ENCODE results near the gene NFATC3.

NFATC3 gene

DNA sequence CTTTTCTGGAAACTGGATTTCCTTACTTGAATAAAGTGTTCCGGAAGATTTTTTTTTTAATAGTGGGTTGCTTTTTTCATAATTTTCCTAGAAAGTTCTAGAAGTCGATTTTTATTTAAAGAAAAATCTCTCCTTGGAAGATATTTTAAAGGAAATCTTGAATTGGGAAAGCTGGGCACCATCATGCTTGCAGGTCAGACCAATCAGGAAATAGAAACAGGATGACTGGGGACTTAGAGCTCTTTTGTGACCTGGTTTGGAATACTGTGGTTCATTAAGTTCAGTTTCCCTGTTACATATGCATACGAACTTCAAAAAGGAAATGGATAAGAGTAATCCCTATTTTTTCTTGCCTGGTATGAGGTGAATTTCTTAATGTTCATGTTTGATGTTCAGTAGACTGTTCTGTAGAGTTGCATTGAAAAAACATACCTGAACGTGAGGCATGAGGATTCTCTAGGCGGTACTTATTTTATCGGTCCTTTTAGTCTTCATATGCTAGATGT is 1.2 kb downstream of the NFATC3 start:
- Histone ChIP-seq H3K9me3 (ENCODE audit: severe bottlenecking) (no peaks in the 10 kb centered on the region), H3K27ac (ENCODE audit: poor library complexity, severe bottlenecking) (peak overlapping the region; percentile 71), H3K4me3 (ENCODE audit: severe bottlenecking) (peak overlapping the region; percentile 55), H3K4me1 (ENCODE audit: insufficient read depth, poor library complexity, severe bottlenecking) (peaks cover 35% of the 10 kb centered on the region), H3K27me3 (ENCODE audit: insufficient read depth, poor library complexity, severe bottlenecking) (no peaks in the 10 kb centered on the region), H3K36me3 (ENCODE audit: low read depth) (no peaks in the 10 kb centered on the region)
- DNase-seq (ENCODE audit: low spot score) (no peak), ATAC-seq (ENCODE audit: low read depth) (peak; percentile 8; the same call in 1 of the 3 replicates)
- TF ChIP-seq CTCF (IDR thresholded peaks at IDR 0.05; ENCODE audit: poor library complexity, severe bottlenecking), result no peak

- peak; percentile 15; the same call in 1 of the 3 replicates for ATAC-seq (ENCODE audit: low read depth)
- Histone ChIP-seq H3K4me3 (ENCODE audit: severe bottlenecking) (peak overlapping the region; percentile 55), H3K9me3 (ENCODE audit: severe bottlenecking) (no peaks in the 10 kb centered on the region), H3K4me1 (ENCODE audit: insufficient read depth, poor library complexity, severe bottlenecking) (peaks cover 38% of the 10 kb centered on the region), H3K27ac (ENCODE audit: poor library complexity, severe bottlenecking) (peak overlapping the region; percentile 71), H3K36me3 (ENCODE audit: low read depth) (no peaks in the 10 kb centered on the region), H3K27me3 (ENCODE audit: insufficient read depth, poor library complexity, severe bottlenecking) (no peaks in the 10 kb centered on the region)
- no peak for TF ChIP-seq CTCF (IDR thresholded peaks at IDR 0.05; ENCODE audit: poor library complexity, severe bottlenecking)
- DNase-seq (ENCODE audit: low spot score), result no peak
Observed at GRCh38 chr16:68086860-68087268, 1.7 kb downstream of the NFATC3 start.

- H3K27me3 ChIP-seq (ENCODE audit: insufficient read depth, poor library complexity, severe bottlenecking), result no peaks in the 10 kb centered on the region
- no peak for TF ChIP-seq CTCF (IDR thresholded peaks at IDR 0.05; ENCODE audit: poor library complexity, severe bottlenecking)
- no peaks in the 10 kb centered on the region for H3K9me3 ChIP-seq (ENCODE audit: severe bottlenecking)
- no peak overlapping the region for H3K4me3 ChIP-seq (ENCODE audit: severe bottlenecking)
- H3K27ac ChIP-seq (ENCODE audit: poor library complexity, severe bottlenecking), result peak overlapping the region; percentile 71
- H3K36me3 ChIP-seq (ENCODE audit: low read depth), result no peaks in the 10 kb centered on the region
- ATAC-seq (ENCODE audit: low read depth) (no peak), DNase-seq (ENCODE audit: low spot score) (no peak)
- H3K4me1 ChIP-seq (ENCODE audit: insufficient read depth, poor library complexity, severe bottlenecking), result peaks cover 47% of the 10 kb centered on the region
Observed at GRCh38 chr16:68087688-68088087, 2.5 kb downstream of the NFATC3 start.

DNA sequence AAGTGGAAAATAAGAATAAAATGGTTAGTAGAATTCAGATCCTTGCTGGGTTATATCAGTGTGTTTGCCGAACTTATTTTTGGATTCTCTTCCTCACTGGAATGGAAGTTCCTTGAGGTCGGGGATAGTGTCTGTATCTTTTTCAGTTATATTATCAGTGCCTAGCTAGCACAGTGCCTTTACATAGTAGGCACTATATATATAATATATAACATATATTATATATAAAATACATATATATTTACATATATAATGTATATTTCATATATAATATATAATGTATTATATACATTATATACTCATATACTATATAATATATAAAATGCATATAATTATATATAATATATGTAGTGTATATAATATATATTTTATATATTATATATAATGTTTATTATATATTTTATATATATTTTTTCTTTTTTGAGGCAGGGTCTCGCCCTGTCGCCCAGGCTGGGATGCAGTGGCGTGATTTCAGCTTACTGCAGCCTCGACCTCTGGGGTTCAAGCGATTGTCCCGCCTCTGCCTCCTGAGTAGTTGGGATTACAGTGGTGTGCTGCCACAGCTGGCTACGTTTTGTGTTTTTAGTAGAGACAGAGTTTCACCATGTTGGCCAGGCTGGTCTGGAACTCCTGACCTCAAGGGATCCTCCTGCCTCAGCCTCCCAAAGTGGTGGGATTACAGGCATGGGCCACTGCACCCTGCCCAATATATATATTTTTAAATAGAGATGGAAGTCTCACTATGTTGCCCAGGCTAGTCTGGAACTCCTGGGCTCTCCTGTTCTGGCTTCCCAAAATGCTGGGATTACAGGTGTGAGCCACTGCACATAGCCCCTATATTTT is 3.2 kb downstream of the NFATC3 start:
- H3K36me3 ChIP-seq (ENCODE audit: low read depth), result no peaks in the 10 kb centered on the region
- TF ChIP-seq CTCF (IDR thresholded peaks at IDR 0.05; ENCODE audit: poor library complexity, severe bottlenecking), result no peak
- H3K4me1 ChIP-seq (ENCODE audit: insufficient read depth, poor library complexity, severe bottlenecking), result peaks cover 53% of the 10 kb centered on the region
- DNase-seq (ENCODE audit: low spot score), result no peak
- no peak overlapping the region for H3K4me3 ChIP-seq (ENCODE audit: severe bottlenecking)
- no peak for ATAC-seq (ENCODE audit: low read depth)
- H3K27ac ChIP-seq (ENCODE audit: poor library complexity, severe bottlenecking), result no peak overlapping the region
- no peaks in the 10 kb centered on the region for H3K27me3 ChIP-seq (ENCODE audit: insufficient read depth, poor library complexity, severe bottlenecking)
- H3K9me3 ChIP-seq (ENCODE audit: severe bottlenecking), result no peaks in the 10 kb centered on the region

DNA sequence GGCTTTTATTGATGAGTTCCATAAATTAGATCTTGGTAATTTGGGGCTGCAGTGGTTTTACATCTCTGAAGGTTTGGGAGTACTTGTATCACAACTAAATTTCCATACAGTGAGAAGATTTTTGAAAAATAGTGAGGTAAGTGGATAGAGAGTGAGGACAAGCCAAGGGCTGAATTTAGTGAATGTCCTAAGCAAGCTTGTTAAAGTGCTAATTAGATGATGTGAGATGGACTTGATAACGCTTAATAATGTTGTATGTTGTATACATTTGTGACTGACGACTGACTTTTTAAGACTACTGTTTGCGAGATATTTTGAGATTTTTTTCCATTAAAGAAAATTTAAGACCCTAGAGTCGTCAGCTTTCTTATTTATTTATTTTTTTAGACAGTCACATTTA is 3.9 kb downstream of the NFATC3 start:
- Histone ChIP-seq H3K36me3 (ENCODE audit: low read depth) (no peaks in the 10 kb centered on the region), H3K9me3 (ENCODE audit: severe bottlenecking) (no peaks in the 10 kb centered on the region), H3K27ac (ENCODE audit: poor library complexity, severe bottlenecking) (no peak overlapping the region), H3K4me3 (ENCODE audit: severe bottlenecking) (no peak overlapping the region), H3K4me1 (ENCODE audit: insufficient read depth, poor library complexity, severe bottlenecking) (peaks cover 60% of the 10 kb centered on the region), H3K27me3 (ENCODE audit: insufficient read depth, poor library complexity, severe bottlenecking) (no peaks in the 10 kb centered on the region)
- ATAC-seq (ENCODE audit: low read depth), result no peak
- TF ChIP-seq CTCF (IDR thresholded peaks at IDR 0.05; ENCODE audit: poor library complexity, severe bottlenecking), result no peak
- no peak for DNase-seq (ENCODE audit: low spot score)

All from RWPE2 (cell line).